UCSD-AML1 (cell line): ENCODE results near the gene CNPY3.
"Not testable (repeated sequence)": the region's sequence is repeated elsewhere in the genome, so short reads cannot be mapped to it uniquely, and the experiment has no call there.

Experiments
- DNase-seq: peaks from one replicate; lab custom pipeline; 2025; ENCODE audit not compliant: unreplicated experiment; lab: John Stamatoyannopoulos, UW

The CNPY3 gene

DNA sequence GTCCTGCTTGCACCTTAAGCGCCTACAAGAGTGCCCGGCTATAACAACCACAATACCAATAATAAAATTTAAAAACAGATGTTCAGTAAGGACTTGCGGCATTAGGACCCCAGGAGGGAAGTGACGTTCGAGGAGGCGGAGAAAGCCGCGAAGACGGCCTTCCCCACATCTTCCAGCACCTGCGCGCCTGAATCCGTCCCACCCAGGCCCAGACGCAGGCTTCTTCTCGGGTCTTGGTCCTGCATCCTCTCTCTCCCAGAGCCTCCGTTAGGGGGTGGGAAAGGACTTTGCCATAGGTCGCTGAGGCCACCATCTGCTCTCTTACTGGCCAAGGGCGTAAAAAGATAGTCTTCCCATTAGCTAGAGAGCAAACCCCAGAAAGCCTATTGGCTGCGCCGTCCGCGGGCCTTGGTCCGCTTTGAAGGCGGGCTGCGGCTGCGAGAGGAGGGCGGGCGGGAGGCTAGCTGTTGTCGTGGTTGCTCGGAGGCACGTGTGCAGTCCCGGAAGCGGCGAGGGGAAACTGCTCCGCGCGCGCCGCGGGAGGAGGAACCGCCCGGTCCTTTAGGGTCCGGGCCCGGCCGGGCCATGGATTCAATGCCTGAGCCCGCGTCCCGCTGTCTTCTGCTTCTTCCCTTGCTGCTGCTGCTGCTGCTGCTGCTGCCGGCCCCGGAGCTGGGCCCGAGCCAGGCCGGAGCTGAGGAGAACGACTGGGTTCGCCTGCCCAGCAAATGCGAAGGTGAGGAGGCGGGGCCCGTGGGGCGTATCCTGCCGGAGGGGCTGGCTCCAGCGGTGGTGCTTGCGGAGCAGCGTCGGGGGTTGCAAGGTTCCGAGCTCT, at the start of gene CNPY3:
TSS of gene CNPY3 (plus strand) at position 495 of the 835 bp plus-strand sequence. CDS start at position 586, 91 bp downstream.
- DNase-seq = peak; percentile 97

DNA sequence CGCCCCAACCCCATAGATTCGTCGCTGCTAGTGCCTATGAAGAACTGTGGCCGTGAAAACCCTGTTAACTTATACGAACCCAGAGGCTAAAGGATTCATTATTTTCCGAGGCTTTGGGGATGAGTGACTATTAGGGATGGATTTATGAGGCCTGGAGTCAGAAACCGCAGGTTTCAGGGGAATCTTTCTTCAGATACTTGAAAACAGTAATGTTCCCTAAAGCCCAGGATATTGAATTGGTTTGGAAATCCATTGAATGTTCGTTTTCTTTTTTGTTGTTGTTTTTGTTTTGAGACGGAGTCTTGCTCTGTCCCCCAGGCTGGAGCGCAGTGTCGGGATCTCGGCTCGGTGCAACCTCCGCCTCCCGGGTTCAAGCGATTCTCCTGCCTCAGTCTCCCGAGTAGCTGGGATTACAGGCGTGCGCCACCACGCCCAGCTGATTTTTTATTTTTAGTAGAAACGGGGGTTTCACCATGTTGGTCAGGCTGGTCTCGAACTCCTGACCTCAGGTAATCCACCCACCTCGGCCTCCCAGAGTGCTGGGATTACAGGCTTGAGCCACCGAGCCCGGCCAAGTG, 49.0 kb upstream of the CNPY3 start:
- DNase-seq = not testable (repeated sequence)

DNA sequence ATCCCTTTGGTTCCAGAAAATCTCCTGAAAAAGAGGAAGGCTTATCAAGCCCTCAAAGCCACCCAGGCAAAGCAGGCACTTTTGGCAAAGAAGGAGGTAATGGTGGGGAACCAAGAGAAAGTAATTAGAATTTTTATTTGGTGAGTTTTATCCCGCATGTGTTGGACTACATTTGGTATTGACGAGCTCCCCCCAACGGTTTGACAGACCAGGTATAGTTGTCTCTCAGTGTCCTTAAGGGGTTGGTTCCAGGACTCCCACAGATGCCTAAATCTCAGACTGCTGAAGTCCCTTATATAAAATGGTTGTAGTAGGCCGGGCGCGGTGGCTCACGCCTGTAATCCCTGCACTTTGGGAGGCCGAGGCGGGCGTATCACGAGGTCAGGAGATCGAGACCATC, 48.4 kb upstream of the CNPY3 start:
- not testable (repeated sequence) for DNase-seq

DNA sequence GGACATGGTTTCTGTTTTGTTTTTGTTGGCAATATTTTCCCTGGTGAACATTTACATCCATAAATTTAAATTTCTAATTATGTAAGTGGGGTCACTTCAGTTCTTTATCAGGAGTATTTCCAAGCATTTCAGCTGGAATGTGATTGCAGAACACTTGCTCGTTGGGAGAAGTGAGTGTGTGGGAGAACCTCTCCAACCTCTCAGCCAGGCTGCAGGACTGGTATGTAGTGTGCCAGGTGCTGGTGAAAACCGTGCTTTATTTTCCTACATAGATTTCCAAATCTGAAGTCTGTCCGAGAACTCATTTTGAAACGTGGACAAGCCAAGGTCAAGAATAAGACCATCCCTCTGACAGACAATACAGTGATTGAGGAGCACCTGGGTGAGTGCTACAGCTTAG, 43.6 kb upstream of the CNPY3 start:
- DNase-seq = no peak

DNA sequence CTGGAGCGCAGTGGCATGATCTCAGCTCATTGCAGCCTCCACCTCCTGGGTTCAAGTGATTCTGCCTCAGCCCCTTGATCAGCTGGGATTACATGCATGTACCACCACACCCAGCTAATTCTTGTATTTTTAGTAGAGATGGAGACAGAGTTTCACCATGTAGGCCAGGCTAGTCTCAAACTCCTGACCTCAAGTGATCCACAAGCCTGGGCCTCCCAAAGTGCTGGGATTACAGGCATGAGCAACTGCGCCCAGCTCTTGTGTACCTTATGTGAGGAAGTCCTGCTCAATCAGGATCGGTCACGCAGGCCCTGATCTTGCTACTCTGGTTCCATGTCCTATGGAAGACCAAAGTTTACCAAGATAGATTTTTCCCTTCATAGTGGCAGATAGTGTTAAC, 41.1 kb upstream of the CNPY3 start:
- DNase-seq = not testable (repeated sequence)

DNA sequence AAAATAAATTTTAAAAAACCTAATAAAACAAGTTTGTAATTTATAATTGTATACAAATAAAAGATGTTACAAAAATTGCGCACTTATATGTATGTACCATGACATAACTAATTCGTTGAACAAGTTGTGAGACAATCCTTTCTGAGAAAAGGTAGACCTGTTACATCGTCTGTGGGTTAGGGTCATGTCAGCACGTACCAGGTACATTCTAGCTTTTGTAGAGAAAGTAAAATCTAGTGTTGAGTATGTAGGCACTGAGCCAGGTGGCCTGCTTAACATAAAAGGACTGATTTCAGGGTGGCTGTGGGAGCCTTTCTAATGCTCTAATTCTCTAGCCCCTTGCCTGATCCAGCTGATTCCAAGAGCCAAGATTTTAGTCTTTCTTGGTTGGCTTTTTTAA, 39.5 kb upstream of the CNPY3 start:
- no peak for DNase-seq

DNA sequence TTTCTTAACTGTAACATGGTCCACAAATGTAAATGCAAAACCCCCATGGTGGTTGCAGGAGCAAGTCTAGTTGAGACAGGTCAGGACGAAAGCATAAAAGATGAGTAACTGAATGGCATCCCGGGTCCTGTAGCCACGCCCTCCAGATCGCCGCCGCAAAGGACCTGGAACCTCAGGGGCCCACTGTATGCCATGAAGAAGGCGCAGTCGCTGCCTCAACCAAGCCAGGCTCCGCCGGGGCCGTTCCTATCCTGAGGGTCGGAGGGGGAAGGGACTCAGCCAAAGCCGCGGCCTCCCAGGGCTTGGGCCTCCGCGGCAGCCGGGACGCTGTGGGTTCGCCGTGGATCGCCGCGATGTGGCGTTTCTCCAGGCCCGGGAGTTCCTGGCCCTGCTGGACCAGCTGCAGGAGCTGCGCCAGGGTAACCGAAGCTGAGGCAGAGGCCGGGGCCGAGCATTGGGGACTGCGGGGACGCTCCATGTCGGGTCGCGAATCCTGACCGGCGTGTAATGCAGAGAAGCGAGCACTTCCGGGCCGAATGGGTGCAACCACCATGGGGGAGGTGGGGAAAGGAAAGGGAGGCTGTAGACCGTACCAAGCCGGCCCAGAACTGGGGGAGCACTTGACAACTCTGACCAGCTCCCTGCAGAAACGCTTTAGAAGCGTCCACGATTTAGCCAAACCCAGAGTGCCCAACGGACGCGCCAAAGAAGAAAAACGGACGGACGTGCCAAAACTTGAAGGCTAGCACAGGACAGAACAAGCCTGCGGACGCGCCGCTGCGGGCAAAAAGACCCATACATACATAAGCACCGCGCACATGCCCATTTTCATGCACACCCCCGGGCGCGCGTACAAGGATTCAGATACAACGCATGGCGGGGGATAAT, 38.7 kb upstream of the CNPY3 start:
- peak; percentile 88 for DNase-seq

DNA sequence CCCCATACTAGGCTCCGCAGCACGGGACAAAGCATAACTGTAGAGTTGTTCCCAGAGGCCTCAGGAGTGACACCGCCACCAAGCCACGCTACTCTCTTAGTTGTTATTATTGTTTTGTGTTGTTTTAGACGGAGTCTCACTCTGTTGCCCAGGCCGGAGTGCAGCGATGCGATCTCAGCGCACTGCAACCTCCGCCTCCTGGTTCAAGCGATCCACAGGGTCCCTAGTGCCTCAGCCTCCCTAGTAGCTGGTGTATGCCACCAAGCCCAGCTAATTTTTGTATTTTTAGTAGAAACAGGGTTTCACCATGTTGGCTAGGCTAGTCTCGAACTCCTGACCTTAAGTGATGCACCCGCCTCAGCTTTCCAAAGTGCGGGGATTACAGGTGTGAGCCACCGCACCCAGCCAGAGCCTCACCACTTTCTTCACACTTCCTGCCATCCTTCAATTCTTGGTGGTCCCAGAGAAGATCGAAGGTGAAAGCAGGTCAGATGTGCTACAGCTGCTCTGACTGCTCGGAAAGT, 38.0 kb upstream of the CNPY3 start:
- DNase-seq = no peak

DNA sequence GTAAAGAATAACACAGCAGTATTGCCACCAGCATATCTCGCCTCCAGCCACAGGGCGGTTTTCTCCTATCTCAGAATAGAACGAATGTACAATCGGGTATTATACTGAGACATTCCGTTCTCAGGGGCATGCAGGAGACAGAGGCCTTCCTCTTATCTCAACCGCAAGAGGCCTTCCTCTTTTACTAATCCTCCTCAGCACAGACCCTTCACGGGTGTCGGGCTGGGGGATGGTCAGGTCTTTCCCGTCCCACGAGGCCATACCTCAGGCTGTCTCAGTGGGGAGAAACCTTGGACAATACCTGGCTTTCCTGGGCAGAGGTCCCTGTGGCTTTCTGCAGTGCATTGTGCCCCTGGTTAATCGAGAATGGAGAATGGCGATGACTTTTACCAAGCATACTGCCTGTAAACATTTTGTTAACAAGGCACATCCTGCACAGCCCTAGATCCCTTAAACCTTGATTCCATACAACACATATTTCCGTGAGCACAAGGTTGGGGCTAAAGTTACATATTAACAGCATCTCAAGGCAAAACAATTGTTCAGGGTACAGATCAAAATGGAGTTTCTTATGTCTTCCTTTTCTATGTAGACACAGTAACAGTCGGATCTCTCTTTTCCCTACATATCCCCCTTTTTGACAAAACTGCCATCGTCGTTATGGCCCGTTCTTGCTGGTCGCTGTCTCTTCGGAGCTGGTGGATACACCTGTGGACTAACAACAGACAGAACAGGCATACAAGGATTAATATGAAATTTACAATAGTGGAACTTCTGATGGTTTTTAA, 35.0 kb upstream of the CNPY3 start:
- peak; percentile 34 for DNase-seq

DNA sequence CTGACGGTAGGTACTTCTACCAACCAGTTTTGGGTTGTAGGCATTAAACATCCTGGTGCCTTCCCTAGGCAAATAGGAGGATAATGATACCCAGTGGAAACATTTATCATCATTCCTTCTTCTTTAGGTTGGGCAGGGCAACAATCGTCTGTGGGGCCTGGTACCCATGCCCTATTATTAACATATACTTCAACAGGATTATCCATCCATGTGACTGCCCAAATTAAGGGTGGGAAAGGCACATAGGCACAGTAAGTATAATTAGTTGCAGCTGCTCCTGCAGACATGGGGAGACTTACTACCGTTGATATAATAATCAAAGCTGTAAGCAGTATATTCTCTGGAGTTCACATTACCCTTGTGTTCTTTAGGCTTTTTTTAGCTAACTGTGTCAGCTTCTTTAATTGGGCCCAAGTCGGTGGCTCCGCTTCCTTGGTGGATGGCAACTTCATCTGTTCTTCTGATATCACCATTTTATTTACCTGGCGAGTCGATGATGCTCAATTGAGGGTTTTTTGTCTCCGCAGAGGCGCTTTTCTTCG, 33.0 kb upstream of the CNPY3 start:
- DNase-seq = no peak

DNA sequence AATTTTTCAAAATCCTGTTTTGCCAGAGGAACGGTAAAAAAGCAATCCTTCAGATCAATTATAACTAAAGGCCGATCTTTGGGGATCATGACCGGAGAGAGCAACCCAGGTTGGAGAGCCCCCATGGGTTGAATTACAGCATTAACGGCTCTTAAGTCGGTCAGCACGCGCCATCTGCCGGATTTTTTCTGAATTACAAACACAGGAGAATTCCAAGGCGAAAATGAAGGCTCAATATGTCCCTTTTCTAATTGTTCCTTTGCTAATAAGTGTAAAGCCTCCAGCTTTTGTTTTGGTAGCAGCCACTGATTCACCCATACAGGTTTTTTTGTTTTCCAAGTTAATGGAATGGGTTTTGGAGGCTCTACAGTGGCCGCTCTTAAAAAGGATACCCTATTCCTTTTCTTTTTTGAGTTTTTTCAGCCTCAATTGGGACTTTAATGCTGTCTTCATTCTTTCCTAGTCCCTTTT, 30.4 kb upstream of the CNPY3 start:
- peak; percentile 29 for DNase-seq

DNA sequence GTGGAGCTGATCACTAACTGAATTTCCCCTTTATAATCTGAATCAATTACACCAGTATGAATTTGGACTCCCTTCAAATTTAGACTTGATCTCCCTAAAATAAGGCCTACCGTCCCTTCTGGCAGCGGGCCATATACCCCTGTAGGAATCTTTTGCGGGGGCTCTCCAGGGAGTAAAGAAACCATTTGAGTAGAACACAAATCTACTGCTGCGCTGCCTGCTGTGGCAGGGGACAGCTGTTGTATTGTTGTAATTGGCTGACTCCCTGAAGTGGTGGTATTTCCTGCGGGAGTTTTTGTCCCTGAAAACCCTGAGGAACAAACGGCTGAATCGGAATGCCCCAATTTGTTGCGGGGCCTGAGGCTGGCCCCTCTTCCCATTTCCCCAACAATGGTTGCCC, 29.4 kb upstream of the CNPY3 start:
- DNase-seq = no peak

DNA sequence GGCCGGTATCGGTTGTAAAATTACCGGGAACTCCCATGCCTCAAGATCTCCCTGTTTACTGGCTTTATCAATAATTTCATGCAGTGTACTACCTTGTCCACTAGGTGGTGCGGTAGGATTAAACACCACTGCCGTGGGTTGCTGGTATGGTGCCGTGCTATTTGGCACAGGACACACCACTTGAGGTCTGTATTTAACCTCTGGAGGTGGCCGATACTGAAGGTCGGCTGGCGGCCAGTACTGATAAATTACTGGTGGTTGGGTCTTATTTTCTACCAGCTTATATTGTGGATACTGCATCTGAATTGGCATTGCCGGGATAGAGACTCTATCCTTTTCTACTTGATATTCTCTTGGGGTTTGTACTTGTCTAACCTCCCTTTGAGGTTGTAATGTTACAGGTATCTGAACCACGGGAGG, 27.7 kb upstream of the CNPY3 start:
- DNase-seq = peak; percentile 57

DNA sequence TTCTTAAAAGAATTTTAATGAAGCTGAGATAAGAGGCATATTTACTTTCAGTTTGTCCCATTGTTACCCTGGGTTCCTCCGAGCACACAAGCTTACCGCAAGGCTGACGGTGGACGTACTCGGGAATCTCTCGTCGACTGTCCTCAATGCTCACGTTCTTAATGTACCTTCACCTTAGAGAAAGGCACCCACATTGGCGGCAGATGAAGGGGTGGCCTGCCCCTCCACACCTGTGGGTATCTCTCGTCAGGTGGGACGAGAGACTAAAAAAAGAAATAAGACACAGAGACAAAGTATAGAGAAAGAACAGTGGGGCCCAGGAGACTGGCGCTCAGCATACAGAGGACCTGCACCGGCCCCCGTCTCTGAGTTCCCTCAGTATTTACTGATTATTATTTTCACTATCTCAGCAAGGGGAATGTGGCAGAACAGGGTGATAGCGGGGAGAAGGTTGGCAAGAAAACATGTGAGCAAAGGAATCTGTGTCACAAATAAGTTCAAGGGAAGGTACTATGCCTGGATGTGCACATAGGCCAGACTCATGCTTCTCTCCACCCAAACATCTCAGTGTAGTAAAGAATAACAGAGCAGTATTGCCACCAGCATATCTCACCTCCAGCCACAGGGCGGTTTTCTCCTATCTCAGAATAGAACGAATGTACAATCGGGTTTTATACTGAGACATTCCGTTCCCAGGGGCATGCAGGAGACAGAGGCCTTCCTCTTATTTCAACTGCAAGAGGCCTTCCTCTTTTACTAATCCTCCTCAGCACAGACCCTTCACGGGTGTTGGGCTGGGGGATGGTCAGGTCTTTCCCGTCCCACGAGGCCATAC, 26.6 kb upstream of the CNPY3 start:
- not testable (repeated sequence) for DNase-seq

DNA sequence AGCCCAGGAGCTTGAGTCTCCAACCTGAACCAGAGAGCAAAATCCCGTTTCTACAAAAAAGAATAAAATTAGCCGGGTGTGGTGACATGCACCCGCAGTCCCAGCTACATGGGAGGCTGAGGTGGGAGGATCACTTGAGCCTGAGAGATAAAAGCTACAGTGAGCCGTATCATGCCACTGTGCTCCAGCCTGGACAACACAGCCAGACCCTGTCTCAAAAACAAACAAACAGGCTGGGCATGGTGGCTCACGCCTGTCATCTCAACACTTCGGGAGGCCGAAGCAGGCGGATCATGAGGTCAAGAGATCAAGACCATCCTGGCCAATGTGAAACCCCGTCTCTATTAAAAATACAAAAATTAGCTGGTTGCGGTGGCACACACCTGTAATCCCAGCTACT, 24.8 kb upstream of the CNPY3 start:
- DNase-seq = no peak

DNA sequence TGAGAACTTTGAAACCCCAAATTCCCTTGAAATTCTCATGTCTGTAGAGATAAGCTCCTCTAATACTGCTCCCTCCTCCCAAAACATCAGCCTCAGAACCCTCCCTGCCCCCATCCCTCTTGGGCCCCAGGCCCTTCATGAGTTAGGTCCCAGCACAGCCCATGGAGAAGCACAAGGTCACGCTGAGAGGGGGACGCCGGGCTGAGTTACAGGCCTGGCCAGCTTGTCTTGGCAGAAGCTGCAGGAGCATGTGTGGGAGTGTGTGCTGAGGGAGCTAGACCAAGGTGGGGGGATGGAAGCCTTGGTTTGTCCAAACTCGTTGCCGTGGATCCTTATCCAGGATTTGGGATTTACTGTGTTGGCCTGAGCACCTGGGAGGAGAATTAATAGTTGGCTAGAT, 21.9 kb upstream of the CNPY3 start:
- no peak for DNase-seq

DNA sequence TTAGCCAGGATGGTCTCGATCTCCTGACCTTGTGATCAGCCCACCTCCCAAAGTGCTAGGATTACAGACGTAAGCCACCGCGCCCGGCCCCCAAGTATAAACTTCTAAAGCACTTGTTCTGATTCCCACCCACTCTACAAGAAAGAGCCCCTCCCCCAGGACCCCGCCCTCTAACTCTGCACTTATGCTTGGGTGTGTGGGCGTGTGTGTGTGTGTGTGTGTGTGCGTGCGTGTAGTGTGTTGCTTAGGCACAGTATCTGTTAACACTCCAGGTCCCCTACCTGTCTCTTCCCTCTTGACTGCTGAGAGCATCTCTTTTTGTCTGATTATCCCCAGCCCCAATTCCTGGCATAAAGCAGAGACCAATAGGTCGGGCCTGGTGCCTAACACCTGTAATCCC, 19.4 kb upstream of the CNPY3 start:
- no peak for DNase-seq

DNA sequence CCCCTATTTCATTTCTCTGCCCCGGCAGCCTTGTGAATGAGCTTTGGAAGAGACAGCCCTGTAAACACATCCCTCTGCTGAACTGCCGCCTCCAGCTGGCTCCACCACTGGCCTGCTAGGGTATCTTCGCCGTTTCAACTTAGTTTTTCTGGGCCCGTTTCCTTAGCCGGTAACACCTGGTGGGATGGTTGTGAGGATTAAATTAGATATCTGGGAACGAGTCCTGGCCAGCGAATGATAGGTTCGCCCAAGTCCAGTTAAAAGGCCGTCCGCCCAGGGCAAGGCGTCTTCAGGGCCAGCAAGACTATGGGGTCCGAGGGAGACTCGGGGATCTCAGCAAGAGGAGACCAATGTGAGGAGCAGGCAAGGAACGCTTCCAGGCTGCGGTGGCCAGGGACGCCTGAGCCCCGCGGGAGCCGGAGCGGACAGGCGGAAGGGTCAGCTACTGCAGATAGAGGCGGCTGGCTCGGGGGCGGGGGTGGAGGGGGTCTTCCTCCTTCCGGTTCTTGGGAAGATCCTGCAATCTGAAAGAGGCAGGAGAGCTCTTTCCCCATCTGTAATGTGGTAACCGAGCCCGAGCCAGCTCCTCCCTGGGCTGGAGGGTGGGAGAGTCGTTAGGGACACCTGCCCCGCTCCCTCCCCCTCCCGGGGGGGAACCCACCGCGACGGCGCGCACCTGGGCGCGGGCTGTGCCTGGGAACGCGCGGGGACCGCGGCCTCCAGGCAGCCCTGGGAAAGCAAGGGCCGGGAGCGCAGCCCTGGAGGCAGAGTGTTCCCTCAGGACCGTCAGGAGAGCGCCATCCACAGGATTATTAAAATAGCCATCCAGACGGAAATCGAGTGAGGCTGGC, 17.9 kb upstream of the CNPY3 start:
- DNase-seq = no peak
